ENCODE results near the gene ATP8A1.
"Not testable (repeated sequence)": the region's sequence is repeated elsewhere in the genome, so short reads cannot be mapped to it uniquely, and the experiment has no call there.

The ATP8A1 gene

DNA sequence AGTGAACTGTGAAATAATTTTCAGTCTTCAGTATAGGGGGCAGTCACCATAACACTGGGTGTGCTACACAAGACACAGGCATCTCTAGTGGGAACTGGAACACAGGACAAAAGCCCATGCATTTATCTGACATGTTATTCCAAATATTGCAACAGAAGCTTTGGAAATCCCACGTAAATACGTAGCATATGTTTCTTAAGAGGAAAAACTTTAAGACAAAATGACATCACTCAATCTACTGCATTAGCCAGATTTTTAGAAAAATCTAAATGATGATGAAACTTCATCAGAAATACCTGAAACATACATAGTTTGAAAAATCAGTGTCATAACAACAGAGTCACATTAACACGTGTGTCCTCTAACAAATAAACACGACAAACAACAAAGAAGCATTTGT, 245.1 kb downstream of the ATP8A1 start:
- no peak for DNase-seq (ENCODE audit: low read depth in 2 of 2)

DNA sequence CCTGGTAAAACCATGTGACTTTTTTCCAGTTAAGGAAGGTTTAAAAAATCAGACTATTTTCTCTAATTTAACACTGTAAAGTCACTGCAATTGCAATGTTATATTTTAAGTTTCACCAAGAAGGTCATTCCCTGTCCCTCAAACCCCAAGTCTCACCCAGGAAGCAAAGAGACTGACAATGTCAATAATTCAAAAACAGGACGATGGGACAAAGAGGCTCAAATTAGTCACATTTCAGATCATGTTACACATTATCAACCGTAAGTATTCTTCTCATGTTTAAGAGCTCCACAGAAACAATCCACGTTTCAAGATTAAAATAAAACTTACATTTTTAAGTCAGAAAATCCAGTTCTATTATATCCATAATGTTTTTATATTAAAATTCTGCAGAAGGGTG, 246.5 kb downstream of the ATP8A1 start:
- no peak for DNase-seq (ENCODE audit: low read depth in 2 of 2)

DNA sequence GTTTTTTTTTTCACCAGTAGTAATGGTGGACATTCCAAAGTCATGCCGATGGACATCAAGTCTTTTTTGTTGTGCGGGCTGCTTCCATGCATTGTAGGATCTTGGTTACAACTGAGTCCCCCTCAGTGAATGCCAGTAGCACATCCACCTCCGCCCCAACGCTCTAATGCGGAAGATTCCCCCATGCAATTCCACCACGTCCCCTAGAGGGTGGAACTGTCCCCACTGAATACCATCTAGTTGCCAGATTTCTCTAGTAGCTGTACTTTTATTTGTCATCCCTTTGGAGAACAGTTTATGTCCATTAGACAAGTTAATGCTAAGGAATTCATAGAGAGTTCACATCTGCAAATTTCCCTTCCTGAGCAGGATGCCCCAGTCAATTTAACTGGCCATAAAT, 252.9 kb downstream of the ATP8A1 start:
- no peak for DNase-seq (ENCODE audit: low read depth in 2 of 2)

DNA sequence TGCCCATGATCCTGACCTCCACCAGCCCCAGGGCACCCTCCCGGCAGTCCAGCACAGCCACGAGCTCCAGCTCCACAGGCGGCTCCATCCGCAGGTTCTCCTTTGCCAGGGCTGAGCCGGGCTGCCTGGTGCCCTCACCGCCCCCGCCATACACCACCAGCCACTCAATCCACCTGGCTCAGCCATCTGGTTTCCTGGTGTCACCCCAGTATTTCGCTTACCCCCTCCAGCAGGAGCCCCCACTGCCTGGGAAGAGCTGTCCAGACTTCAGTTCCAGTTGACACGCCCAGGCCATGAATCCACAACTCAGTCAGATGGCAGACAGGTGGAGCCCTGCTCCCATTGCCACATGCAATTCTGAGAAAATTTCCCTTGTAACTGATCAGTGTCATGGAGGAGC, 255.7 kb downstream of the ATP8A1 start:
- DNase-seq (ENCODE audit: low read depth in 2 of 2), result no peak

DNA sequence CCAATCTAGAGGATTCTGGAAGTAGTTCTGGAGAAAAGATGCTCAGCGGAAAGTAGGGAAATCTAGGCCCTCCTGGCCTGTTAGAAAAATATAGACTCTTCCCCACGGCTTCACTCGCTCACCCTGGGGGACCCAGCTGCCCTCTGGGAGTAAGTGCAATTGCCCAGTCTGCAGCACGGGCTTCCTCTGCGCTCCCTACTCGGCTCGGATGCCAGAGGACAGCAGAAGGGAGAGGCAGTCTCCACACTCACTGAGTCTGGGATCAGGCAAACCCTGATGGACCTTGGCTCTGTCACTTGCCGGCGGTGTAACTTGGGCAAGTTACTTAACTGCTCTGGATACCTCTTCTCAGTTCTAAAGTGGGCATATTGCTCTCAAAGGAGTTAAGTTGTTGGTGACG, 257.5 kb downstream of the ATP8A1 start:
- DNase-seq (ENCODE audit: low read depth in 2 of 2), result no peak

DNA sequence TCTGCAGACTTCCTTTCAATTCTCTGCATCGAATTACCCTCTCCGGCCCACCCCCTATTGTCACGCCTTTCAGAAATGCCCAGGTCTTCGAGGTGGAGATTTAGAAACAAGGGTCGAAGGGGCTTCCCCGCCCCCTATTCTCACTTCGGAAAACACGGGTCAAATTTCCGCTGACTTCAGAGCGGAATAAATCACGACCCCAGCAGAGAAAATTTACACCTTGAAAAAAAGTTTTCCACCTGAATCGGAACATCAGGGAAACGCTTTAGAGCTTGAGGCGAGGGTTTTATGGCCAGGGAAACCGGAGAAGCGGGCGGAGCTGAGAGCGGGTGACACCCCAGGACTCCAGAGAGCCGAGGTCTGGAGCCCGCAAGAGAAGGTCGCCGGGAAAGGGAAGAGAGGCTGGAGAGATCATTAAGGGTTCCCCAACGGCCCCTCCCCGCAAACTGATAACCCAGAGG, 258.0 kb downstream of the ATP8A1 start:
- no peak for DNase-seq (ENCODE audit: low read depth in 2 of 2)

DNA sequence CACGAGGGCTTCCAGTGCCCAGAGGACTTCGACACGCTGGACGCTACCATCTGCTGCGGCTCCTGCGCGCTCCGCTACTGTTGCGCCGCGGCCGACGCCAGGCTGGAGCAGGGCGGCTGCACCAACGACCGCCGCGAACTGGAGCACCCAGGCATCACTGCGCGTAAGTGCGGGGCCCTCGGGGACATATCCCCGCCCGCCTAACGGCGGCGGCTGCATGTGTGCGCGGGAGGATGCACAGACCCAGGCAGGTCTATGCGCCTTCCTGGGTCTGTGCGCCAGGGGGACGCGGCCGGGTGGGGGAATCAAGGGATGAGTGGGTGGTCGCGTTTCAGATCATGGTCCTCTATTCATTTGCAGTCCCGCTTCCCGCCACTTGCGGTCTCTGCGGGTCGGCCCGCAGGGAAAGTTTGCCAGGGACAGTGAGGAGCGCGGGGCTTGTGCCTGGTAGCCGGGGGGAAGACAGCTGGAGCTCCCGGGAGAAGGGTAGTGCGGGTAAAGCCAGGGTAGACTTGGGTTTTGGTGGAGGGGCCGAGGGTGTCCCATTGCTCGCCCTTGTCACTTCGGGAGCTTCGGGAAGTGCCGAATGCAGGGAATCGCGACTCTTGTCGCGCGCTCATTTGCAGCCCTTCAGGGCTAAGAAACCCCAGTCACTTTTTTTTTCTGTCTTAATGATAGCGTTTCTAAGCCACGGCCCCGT, 258.6 kb downstream of the ATP8A1 start:
- no peak for DNase-seq (ENCODE audit: low read depth in 2 of 2)

DNA sequence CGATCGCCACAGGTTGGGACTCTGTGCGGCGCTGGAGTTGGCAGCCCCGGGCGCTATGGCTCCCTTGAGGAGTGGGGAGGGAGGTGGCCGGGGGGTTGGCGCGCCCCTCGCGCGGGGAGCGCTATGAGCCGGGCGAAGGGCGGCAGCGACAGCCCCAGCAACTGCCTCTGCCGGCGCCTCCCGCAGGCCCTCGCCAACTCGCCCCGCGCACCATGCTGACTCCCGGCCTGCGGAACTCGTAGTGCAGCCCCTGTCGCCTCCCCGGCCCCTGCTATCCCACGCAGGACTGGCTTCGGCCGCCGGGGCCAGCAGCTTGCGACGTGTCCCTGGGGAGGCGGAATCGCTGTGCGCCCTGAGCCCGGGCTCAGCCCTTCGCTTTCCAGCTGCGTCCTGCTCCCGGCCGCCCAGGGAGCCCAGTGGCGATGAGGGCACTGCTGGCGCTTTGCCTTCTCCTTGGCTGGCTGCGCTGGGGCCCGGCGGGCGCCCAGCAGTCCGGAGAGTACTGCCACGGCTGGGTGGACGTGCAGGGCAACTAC, 259.2 kb downstream of the ATP8A1 start:
- DNase-seq (ENCODE audit: low read depth in 2 of 2), result no peak

DNA sequence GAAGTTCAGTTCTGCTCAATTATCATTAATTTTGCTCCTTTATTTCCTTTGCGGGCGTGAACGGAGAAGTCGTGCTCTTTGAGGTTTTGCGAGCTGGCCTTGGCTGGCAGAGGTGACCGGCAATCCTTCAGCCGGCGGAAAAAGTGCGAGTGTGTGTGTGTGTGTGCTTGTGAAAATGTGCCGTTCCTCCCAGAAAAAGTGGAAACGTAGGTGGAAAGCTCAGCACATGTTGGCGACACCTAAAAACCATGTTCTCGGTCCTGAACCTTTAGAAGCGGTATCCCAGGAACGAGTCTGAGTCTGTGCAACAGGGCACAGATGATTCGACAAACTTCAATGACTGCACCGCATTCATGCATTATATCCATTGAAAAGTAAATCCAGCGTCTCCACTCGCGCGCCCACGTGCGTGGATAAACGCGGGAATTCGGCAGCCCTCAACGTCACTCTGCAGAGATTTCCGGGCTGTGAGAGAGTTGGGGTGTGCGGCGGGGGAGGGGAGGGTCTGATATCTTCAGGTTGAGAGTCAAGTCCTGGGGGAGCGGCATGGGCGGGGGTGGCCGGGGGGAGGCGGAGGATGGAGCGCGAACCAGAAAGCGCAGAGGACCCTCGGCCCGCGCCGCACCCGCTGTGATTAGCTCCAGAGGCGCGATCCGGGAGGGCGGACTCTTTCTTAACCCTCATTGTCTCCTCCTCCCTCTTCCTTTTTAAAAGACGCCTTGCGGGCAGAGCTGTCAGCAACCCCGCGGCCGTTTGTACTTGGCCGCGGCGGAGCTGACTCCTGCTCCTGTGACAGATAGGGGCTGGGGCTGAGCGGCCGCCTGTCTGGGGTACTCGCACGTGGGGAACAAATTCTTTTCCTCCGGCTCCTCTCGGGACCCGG, 259.9 kb downstream of the ATP8A1 start, which contains the start of gene SHISA3:
Gene SHISA3 (plus strand): TSS at position 737 of the 883 bp plus-strand sequence. CDS start 569 bp downstream, outside the sequence.
- no peak for DNase-seq (ENCODE audit: low read depth in 2 of 2)

DNA sequence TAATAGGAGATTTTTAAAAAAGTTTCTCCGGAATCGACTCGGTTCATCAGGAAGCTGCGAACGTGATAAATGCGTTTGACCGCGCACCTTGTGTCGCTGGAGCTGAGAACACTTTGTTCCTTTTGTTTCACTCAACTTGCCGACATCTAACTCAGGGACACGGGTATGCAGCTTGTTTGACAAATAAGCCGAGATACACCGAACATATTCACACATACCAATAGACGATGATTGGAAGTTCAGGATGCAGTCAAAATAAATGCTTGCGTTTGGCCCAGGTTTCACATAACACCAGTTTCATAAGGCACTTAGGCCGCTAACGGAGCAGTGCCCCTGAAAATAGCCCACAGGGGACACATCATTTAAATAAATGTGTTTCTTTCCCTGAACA, 260.5 kb downstream of the ATP8A1 start:
- no peak for DNase-seq (ENCODE audit: low read depth in 2 of 2)

DNA sequence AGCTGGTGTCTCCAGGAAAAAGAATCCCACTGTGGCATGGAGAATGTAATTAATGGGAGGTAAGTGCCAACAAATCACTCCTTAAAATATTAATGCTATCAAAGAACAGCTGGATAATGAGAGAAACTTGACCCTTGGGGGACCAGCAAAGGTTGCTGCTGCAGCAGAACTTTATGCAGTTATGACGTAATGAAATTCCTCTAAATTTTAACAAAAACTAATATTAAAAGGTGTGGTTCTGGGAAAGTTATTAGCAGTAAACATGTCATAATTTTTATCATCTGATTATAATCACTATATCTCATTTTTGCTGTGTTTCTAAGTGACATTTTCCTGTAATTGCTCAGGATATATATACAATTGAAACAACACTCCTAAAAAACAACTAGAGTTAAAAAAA, 261.3 kb downstream of the ATP8A1 start:
- DNase-seq (ENCODE audit: low read depth in 2 of 2), result no peak

DNA sequence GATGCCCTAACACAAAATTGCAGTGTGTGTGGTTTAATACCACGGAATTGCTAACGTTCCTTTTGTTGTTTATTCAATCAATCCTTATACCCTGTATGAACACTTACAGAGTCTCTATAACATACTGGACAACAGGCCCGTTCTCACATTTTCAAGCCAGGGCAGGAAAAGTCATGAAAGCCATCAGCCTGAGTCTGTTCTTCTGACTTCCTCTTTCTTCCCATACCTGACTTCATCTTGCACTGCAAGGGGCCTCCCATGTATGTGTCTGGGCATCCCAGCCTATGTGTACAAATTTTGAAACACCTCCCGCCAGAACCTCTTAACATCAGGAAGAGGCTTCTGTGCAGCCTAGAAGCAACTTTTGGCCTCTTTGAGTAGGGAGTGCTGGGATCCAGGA, 264.5 kb downstream of the ATP8A1 start:
- no peak for DNase-seq (ENCODE audit: low read depth in 2 of 2)

DNA sequence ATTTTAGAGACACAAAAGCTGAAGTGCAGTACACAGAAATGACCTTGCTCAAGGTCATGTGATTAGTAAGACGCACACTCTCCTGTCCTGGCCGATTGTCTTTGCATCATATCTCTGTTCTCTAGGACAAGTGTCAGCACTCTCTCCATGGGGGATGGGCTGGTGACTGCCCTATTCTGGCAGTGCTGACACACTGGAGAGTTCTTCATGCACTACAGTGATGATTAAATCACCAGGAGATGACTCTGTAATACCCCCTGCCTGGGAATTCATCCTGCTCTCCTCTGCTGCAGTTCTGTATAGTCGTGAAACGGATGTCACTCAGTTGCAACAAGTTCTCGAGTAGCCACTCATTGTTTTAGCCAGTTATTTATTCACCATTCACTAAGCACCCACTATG, 264.9 kb downstream of the ATP8A1 start:
- DNase-seq (ENCODE audit: low read depth in 2 of 2), result no peak

DNA sequence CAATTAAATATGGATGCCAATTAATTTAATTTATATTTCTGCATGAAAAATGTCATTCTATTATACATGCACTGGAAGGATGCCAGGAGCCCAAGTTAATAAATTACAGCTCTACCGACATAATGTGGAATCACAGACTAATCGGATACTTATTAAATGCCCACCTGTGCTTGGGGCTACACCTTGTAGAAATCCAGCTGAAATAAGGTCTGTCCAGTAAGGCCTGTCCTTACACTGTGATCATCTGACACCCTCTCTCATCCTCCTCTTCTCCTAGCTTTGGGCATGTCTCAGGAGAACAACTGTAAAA, 265.6 kb downstream of the ATP8A1 start:
- no peak for DNase-seq (ENCODE audit: low read depth in 2 of 2)

DNA sequence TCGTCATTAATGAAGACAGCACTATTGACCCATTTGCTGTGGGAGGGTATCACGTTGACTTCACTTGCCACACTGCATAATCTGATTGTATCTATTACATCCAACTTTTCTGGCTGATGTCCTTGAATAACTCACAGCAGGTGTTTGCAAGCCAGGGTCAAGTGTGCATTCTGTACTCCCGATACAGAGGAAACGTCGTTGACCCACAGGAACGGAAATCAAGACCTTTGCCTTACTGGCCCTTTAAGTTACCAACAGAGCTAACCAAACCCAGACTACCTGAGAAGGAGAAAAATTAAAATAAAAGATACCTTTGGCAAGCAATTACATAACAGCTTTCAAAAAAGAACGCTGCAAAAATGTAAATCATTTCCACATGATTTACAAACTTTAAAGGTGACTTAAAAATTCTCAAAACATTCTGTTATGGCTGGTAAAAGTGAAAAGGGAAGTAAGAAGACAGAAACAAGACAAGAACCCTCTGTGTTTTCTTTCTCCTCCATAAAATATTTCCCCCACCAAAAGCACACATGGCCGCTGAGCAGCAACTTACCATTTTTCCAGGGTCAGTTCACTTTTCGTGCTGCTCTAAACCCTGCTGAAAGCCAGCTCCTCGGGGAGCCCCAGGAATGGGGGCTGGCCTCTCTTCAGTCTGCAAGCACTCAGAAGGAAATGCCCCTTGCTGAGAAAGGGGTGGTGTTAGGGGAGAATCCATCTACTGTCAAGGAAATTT, 266.1 kb downstream of the ATP8A1 start:
- DNase-seq (ENCODE audit: low read depth in 2 of 2), result no peak

DNA sequence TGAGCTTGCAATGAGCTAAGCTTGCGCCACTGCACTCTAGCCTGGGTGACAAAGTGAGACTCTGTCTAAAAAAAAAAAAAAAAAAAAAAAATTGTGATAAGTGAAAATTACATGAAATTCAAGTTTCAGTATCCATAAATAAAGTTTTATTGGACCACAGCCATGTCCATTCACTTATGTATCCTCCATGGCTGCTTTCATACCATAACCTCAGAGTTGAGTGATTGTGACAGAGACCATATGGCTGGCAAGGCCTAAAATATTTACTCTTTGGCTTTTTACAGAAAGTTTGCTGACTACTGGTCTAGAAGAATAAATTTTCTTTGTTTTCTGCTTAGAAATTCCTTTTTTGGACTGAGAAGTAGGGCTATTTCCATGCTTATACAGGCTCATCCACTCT, 271.4 kb downstream of the ATP8A1 start:
- DNase-seq (ENCODE audit: low read depth in 2 of 2), result no peak

DNA sequence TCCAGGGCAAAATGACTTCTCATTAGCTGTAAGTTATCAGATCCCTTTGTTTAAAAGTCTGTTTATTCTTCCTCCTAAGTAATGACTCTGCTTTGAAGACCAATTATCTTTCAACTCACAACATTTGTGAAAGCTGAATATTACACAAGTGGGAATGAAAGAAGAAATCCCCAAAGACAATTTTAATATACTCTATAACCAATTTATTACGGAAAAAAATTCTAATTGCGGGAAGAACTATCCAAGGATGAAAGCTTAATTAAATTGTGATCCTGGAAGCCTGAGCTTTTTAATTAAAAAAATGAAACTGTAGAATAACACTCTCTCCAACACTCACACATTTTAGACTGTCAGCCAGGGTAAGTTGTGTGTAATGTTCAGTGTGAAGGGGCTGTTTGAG, 275.2 kb downstream of the ATP8A1 start:
- no peak for DNase-seq (ENCODE audit: low read depth in 2 of 2)

DNA sequence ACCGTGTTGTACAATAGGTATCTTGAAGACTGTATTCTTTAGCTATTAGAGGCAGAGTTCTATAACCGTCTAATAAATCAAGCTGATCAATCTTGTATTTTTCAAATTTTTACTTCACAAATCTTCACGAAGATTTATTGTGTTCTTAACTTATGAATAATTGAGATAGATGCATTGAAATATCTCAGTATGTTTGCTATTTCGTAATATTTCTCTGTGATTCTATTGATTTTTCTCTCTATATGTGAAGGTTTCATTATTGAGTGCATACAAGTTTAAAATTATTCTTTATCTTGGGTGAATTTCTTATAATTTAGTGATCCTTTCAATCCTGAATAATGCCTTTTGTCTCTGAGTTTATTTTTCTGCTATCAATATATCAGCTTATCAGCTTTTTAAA, 279.4 kb downstream of the ATP8A1 start:
- no peak for DNase-seq (ENCODE audit: low read depth in 2 of 2)

DNA sequence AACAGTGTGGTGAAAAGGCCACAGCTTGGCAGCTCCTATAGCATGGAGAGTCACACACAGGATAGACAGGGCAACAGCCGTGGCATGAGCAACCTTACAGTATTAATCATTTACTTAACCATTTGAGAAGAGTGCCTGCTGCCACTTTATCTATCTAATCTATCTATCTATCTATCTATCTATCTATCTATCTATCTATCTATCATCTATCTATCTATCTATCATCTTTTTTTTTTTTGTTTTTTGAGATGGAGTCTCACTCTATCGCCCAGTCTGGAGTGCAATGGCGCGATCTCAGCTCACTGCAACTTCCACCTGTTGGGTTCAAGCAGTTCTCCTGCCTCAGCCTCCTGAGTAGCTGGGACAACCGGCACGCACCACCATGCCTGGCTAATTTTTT, 284.6 kb downstream of the ATP8A1 start:
- not testable (repeated sequence) for DNase-seq (ENCODE audit: low read depth in 2 of 2)

DNA sequence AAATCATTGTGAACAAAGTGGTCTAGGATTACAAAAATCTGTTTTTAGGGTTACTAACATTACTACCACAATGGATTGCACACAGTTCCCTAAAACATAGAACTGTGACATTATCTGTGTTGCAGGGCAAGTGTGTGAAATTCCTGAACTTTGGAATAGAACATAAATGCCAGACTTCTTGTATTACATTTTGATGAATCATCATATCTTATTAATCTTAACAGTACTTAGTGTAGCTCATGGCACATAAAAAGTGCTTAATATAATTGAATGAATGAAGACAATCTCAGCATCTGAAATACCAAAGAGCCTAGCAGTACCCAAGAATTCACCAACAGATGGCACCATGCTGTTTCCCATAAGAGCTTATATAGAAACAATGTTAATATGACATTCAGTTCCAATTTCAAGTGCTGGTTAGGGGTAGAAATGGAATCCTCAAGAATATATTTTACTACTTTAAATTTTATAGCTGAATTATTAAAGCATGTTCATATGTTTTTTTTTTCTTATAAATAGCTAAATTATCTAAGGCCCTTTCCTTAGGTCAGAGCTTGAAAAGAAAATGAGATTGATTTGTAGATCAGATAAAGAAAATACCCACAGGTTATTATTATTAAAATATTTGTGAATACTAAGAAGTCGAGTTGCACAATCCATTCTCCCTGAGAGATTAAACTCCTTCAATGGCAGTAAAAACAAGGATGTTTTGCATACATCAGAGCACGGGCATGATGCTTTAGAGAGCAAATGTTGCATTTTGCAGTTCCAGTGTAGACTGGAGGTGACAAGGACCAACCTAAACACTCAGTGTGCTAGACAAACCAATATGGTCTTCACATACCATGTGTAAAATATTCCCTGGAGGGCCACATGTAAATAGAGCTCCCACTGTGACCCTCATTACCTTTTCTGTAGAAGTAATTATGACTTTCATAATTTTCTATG, 285.3 kb downstream of the ATP8A1 start:
- DNase-seq (ENCODE audit: low read depth in 2 of 2), result no peak

DNA sequence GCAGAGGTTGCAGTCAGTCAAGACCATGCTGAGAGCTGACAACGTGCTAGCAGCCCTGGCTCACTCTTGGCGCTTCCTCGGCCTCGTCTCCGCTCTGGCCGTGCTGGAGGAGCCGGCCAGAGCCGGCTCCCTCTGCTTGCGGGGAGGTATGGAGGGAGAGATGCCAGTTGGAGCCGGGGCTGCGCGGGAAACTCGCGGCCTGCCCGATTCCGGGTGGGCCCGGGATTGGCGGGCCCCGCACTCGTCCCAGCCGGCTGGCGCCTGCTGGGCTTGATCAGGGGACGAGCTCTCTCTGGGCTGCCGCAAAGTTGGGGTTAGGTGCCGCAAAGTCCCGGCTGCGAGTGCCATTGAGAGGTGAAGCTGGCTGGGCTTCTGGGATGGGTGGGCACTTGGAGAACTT, 287.4 kb downstream of the ATP8A1 start:
- DNase-seq (ENCODE audit: low read depth in 2 of 2), result no peak

All from stimulated activated CD4-positive, alpha-beta T cell treated with anti-CD3 and anti-CD28 coated beads, Interleukin-15, amount 100 ng/mL, for 48 hours (primary cell).